GM18505 (cell line): ENCODE results near the gene PEPD.

ENCODE experiments used
- ATAC-seq: cut with Tn5 transposase; IDR thresholded peaks from one replicate; pipeline ENCODE4 v1.9.1; 2021; ENCODE audit not compliant: unreplicated experiment
- POLR2A ChIP-seq: IDR thresholded peaks from 4 replicates; pipeline ENCODE4 v1.6.1; 2011; ENCODE audit warnings: borderline replicate concordance; ENCODE audit not compliant: insufficient read depth, insufficient read length; ENCODE audit errors: extremely low read depth

The PEPD gene

DNA sequence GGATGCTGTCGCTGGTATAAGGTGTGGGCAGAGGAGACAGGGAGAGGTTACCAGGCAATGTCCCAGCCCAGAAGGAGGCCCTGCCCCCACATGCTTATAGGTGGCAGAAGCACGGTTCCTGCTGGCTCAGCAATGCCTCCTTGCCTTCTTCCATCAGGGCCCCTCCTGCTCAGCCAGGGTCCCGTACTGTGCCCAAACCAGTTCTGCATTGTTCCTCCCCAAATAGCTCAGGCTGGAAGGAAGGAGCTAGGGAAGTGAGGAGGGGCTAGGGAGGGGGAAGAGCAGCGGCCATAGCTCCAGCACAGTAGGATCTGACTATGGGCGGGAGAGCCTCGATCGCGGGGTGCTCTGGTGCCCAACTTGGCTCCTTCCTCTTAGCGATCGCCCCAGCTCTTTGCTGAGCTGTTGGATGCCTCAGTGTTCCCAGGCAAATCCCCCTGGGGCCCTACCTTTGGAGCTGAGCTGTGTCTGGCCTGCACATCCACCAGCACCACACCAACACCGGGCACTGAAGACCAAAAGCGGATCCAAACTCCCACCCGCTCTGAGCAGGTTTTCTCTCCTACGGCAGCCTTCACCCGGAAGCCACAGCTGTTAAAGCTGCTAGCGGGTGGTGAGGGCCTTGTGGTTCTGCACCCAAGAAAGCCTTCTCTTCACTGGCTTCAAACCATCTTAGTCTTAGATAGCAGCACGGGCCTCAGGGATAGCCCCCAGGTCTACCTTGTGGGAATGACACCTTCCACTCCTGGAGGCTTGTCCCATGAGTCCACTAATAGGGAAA is 32.1 kb upstream of the PEPD start:
- no peak for TF ChIP-seq POLR2A
- ATAC-seq, result no peak

- no peak for TF ChIP-seq POLR2A
- ATAC-seq, result no peak
Observed at GRCh38 chr19:33552928-33553279, 31.3 kb upstream of the PEPD start.

DNA sequence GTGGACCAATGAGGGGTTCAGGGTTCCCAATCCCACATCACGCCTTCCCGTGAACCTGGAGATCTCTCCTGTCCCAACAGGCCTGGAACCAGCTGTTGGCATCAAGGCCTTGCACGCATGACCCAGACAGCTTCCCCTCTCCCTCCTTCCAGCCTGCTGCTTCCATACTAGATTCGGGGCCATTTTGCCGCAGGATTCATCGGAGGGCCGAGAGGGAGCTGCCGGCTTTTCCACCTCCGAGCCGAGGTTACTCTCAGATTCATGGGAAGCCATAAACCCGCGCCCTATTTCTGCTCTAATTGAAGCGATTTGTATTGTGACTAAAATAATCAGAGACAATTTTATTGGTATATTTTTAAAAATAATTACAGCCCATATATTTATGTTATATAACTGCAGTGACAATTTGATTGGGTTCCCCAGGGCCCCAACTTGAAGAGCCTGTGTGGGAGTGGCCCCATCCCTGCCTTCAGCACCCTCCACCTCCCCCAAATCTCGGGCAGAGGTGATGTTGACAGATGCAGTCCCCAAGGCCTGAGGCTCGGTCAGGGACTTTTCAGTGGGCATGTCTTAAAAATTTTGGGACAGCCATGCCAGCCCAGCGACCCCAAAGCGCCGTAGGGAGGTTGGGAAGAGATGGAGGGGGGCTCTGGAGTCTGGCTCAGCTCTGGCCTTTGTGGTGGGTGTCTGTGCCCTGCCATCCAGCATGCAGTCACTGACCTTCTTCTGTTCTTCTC is 30.8 kb upstream of the PEPD start:
- ATAC-seq, result no peak
- no peak for TF ChIP-seq POLR2A

DNA sequence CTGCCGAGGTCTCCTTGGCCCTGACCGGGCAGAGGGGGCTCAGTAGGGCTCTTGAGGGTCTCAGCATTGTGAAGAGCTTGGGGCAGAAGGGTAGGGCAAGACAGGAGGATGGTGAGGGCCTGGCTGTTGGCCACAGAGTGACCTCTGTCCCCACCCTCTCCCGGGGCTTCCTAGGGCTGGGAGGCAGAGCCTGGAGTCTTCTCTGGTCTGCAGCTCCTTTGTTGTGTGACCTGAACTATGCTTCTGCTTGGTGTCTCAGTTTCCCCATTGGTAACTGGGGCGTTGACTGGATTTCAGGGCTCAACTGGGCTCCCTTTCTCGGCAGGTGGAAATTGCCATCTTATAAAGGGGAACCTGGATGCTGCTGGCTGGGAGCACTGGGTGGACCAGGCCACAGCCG is 30.1 kb upstream of the PEPD start:
- ATAC-seq, result no peak
- TF ChIP-seq POLR2A, result no peak

GRCh38 chr19:33550768-33551167 is 29.2 kb upstream of the PEPD start:
- no peak for TF ChIP-seq POLR2A
- ATAC-seq, result no peak

GRCh38 chr19:33547676-33548075 is 26.1 kb upstream of the PEPD start:
- no peak for ATAC-seq
- TF ChIP-seq POLR2A, result no peak

DNA sequence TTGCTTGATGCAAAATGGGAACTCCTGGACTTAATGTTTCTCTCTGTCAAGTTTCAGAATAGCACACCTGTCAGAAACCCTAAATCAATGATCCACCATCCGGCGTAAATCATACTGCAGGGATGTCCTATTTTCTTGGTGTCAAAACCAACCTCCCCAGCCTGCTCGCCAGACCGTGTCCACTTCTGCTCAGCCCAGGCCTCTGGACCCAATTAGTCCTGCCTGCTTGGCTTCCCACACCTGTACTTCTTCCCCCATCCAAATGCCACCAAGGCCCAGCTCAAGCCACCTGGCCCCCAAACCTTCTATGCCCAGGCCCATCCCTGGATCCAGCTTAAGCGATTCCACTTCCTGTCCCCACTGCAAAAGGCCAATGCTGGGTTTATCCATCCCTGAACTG is 25.1 kb upstream of the PEPD start:
- no peak for TF ChIP-seq POLR2A
- ATAC-seq, result no peak

- no peak for TF ChIP-seq POLR2A
- ATAC-seq, result no peak
Observed at GRCh38 chr19:33545217-33545981, 23.8 kb upstream of the PEPD start.

DNA sequence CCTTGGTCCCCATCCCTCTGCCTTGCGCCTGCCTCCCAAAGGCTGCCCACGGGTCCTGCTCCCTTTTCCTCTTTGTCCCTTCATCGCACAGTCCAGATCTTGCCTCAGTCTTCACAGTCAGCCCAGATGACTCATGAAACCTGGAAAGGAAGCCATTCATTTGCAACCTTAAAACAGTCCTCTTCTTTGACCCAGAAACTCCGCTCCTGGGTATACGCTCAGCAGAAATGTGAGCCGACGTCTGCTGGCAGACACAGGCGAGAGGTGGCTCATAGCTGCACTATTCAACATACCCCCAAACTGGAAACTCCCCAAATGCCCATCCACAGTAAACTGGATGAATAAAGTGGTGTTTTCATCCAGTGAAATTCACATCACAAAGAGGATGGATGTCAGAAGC is 13.6 kb upstream of the PEPD start:
- ATAC-seq, result no peak
- TF ChIP-seq POLR2A, result no peak

DNA sequence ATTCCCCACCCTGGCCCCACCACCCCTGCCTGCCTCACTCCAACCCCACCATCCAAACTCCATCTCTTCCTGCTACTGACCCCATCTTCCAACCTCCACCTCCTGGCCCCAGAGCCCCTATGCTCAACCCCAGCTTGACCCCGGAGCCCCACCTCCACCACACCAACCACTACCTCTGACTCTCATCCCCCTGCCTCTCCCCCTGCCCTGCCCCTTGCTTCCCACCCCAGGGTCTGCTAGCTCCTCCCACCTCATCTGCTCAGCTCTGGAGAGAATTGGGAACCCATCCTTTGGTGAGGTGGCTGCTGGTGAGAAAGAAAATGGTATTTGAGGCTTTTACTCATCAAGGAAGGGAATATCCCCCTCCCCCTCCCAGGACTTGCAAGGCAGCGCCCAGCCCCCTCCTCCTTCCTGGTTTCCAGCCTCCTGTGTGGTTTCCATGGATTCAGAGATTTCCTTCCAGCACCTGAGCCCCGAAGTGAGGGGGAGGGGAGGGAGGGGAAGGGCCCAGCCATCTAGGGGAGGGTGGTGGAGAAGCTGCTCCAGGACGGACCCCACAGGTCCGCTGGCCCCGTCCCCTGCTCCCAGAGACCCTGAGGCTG is 11.4 kb upstream of the PEPD start:
- no peak for TF ChIP-seq POLR2A
- ATAC-seq, result no peak

DNA sequence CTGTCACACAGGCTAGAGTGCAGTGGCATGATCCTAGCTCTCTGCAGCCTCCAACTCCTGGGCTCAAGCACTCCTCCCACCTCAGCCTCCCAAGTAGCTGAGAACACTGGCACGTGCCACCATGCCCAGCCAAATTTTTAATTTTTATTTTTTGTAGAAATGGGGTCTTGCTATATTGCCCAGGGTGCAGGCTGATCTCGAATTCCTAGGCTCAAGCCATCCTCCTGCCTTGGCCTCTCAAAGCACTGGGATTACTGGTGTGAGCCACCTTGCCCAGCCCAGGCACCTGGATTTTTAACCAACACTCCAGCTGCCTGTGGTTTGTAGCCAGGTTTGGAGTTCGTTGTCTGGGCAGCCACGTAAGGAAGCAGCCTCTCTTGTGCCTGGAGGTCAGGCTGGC is 9.3 kb upstream of the PEPD start:
- TF ChIP-seq POLR2A, result no peak
- ATAC-seq, result no peak

GRCh38 chr19:33530296-33530695 is 8.7 kb upstream of the PEPD start:
- TF ChIP-seq POLR2A, result no peak
- no peak for ATAC-seq

- no peak for ATAC-seq
- no peak for TF ChIP-seq POLR2A
Observed at GRCh38 chr19:33529094-33529676, 7.6 kb upstream of the PEPD start.

- ATAC-seq, result no peak
- TF ChIP-seq POLR2A, result no peak
Observed at GRCh38 chr19:33528404-33528803, 6.8 kb upstream of the PEPD start.

DNA sequence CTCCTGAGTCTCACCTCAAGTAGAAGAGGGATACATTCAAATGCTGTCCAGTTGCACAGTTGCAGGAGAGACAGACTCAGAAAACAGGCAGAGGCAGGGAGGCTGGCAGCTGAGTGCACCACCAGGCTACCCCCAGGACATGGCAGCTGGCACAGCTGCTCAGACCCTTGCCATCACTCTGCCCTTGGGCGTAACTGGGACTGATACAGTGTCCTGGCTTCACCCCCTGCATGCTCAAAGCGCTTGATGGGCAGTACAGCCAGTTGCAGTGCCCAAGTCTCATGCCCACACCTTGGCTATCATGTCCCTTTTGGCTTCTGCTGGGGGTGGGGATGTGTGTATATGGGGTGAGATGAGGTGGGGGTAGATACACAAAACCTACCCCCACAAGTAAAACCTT is 5.5 kb upstream of the PEPD start:
- no peak for ATAC-seq
- no peak for TF ChIP-seq POLR2A
